ENCODE results near the gene LITAF.
"Not testable (repeated sequence)": the region's sequence is repeated elsewhere in the genome, so short reads cannot be mapped to it uniquely, and the experiment has no call there.

DNA sequence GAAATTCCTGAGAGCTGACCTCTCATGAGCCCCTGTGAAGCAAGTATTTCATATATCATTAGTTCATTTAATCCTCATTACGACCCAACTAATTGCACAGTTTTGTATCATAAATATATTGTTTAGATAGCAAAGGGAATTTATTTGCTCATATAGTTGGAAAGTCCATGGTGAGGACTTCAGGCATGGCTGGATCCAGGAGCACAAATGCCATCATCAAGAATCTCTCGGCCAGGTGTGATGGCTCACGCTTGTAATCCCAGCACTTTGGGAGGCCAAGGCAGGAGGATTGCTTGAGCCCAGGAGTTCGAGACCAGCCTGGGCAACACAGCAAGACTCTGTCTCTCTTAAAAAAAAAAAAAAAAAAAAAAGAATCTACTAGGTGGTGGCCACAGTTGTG is 17.6 kb upstream of the LITAF start:
- TF ChIP-seq, protein P1, sequence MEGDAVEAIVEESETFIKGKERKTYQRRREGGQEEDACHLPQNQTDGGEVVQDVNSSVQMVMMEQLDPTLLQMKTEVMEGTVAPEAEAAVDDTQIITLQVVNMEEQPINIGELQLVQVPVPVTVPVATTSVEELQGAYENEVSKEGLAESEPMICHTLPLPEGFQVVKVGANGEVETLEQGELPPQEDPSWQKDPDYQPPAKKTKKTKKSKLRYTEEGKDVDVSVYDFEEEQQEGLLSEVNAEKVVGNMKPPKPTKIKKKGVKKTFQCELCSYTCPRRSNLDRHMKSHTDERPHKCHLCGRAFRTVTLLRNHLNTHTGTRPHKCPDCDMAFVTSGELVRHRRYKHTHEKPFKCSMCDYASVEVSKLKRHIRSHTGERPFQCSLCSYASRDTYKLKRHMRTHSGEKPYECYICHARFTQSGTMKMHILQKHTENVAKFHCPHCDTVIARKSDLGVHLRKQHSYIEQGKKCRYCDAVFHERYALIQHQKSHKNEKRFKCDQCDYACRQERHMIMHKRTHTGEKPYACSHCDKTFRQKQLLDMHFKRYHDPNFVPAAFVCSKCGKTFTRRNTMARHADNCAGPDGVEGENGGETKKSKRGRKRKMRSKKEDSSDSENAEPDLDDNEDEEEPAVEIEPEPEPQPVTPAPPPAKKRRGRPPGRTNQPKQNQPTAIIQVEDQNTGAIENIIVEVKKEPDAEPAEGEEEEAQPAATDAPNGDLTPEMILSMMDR (IDR thresholded peaks at IDR 0.05): not testable (repeated sequence)
- not testable (repeated sequence) for TF ChIP-seq POLR2AphosphoS5 (IDR thresholded peaks at IDR 0.05); POLR2A (IDR thresholded peaks at IDR 0.05); EP300 (IDR thresholded peaks at IDR 0.05; ENCODE audit: low read depth)
